Measurements from ENCODE around the gene FGF10.
A peak's percentile ranks its signal among the peaks of the same experiment; 100 is the strongest.

FGF10 gene

GRCh38 chr5:44360919-44361318 is 28.3 kb downstream of the FGF10 start:
- DNase-seq (ENCODE audit: low read depth), result no peak
- H3K4me3 ChIP-seq (ENCODE audit: low read length), result no peak overlapping the region
- TF ChIP-seq CTCF (IDR thresholded peaks at IDR 0.05; ENCODE audit: insufficient read depth, low read depth, low read length, missing control alignments), result no peak

DNA sequence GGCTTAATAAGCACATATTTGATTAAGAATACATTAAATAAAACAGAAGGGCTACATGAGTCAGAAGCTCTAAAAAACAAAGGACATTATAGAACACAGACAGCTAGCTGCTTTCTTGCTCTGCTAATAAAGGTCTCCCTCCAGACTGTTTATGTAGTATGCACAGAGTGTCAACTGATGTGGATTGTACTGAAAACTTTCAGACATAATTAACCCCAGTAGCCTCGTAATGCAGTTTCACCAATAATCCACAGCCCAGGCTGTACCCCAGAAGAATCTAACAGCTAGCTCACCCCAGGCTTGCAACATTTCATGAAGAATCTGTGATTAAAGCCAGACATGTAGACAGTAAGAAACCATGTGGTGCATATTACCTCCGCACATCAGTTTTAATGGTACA is 30.8 kb downstream of the FGF10 start:
- no peak overlapping the region for H3K4me3 ChIP-seq (ENCODE audit: low read length)
- no peak for DNase-seq (ENCODE audit: low read depth)
- no peak for TF ChIP-seq CTCF (IDR thresholded peaks at IDR 0.05; ENCODE audit: insufficient read depth, low read depth, low read length, missing control alignments)

DNA sequence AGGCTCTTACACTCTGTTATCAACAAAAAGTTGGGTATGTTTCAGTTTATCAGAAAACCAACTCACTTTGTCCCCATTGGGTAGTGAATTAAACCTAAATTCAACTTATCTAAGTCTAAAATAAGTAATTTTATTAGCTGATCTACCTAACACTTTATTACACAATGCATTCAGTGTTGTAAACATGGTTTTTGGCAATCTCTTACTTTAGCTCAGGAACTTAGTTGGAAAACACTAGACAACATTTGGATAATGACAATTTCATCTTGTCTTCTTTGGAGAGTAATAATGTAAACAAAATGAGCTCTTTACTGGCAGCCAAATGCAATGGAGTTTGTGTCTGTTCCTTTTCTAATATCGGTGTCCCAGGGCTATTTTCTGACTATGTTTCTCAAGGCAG is 33.0 kb downstream of the FGF10 start:
- no peak overlapping the region for H3K4me3 ChIP-seq (ENCODE audit: low read length)
- no peak for TF ChIP-seq CTCF (IDR thresholded peaks at IDR 0.05; ENCODE audit: insufficient read depth, low read depth, low read length, missing control alignments)
- DNase-seq (ENCODE audit: low read depth), result no peak

DNA sequence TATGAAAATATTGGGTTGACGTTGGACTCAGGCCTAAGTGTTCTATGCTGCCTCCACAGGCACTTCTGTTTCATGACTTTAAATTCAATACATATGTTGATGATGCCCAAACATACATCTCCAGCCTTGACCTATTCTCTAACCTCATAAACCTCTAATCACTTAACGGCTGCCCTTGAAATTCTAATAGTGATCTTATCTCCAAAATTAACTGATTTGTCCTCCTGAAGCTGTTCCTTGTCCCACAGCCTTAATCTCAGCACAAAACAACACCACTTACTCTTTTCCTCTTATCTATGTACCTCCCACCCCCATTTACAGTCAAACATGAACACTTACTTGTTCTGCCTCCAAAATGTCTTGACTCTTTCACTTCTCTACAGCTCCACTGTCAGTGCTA is 43.3 kb downstream of the FGF10 start:
- no peak for DNase-seq (ENCODE audit: low read depth)
- H3K4me3 ChIP-seq (ENCODE audit: low read length), result no peak overlapping the region
- TF ChIP-seq CTCF (IDR thresholded peaks at IDR 0.05; ENCODE audit: insufficient read depth, low read depth, low read length, missing control alignments), result no peak

GRCh38 chr5:44336708-44337107 is 52.5 kb downstream of the FGF10 start:
- DNase-seq (ENCODE audit: low read depth), result no peak
- no peak overlapping the region for H3K4me3 ChIP-seq (ENCODE audit: low read length)
- TF ChIP-seq CTCF (IDR thresholded peaks at IDR 0.05; ENCODE audit: insufficient read depth, low read depth, low read length, missing control alignments), result no peak

- DNase-seq (ENCODE audit: low read depth), result peak; percentile 57
- no peak for TF ChIP-seq CTCF (IDR thresholded peaks at IDR 0.05; ENCODE audit: insufficient read depth, low read depth, low read length, missing control alignments)
- H3K4me3 ChIP-seq (ENCODE audit: low read length), result no peak overlapping the region
Observed at GRCh38 chr5:44334622-44335021, 54.6 kb downstream of the FGF10 start.

- H3K4me3 ChIP-seq (ENCODE audit: low read length), result no peak overlapping the region
- DNase-seq (ENCODE audit: low read depth), result peak; percentile 67
- peak; percentile 62 for TF ChIP-seq CTCF (IDR thresholded peaks at IDR 0.05; ENCODE audit: insufficient read depth, low read depth, low read length, missing control alignments)
Observed at GRCh38 chr5:44332285-44332971, 56.8 kb downstream of the FGF10 start.
